AG04450 (cell line): ENCODE results near the gene MOK. TPM values are rescaled to one million over a fixed set of nuclear protein-coding genes. Genes with fewer than 3 reads are reported as not detected.
"Not testable (repeated sequence)": the region's sequence is repeated elsewhere in the genome, so short reads cannot be mapped to it uniquely, and the experiment has no call there.

Experiments used
- CTCF ChIA-PET: fragments of 300-600, 350-600 bp; formaldehyde crosslinking; extraction: SDS; loops from one replicate; lab custom pipeline; 2022; ENCODE audit warnings: antibody characterized with exemption, inconsistent platforms; lab: Charles Lee
- POLR2A ChIA-PET: fragments of 350-600 bp; formaldehyde crosslinking; extraction: SDS; loops from one replicate; lab custom pipeline; 2021; ENCODE audit warnings: antibody characterized with exemption, inconsistent platforms; lab: Yijun Ruan, JAX
- DNase-seq: peaks from one replicate; pipeline ENCODE4 v3.0.0-alpha.2; 2011; ENCODE audit warnings: low read depth, low spot score
- H3K27ac ChIP-seq: one replicate; pipeline ENCODE4 v1.5.1; 2012; ENCODE audit warnings: low read depth, low read length, control low read depth
- H3K27me3 ChIP-seq: one replicate; pipeline ENCODE4 v1.6.0; 2012; ENCODE audit warnings: low read length; ENCODE audit not compliant: control insufficient read depth, insufficient read depth
- H3K4me3 ChIP-seq: 2 replicates; pipeline ENCODE4 v1.5.1; 2011; ENCODE audit warnings: mild to moderate bottlenecking, low read depth, low read length, control low read depth
- H3K9me3 ChIP-seq: 2 replicates; pipeline ENCODE4 v1.5.1; 2012; ENCODE audit warnings: low read length; ENCODE audit not compliant: control insufficient read depth, insufficient read depth
- polyA plus RNA-seq: library from polyadenylated mRNA; depleted of rRNA; stranded (reverse); fragments of >200 nt; gene quantifications from 2 replicates; pipeline ENCODE4 v1.2.3, GENCODE V29; 2011
- TF ChIP-seq, protein P1 (sequence below): IDR thresholded peaks from 2 replicates; pipeline ENCODE4 v1.5.1; 2011; ENCODE audit warnings: low read depth, low read length, control low read depth, inconsistent platforms

MOK gene
- polyA plus RNA-seq, 1 experiment = 12.6 TPM

DNA sequence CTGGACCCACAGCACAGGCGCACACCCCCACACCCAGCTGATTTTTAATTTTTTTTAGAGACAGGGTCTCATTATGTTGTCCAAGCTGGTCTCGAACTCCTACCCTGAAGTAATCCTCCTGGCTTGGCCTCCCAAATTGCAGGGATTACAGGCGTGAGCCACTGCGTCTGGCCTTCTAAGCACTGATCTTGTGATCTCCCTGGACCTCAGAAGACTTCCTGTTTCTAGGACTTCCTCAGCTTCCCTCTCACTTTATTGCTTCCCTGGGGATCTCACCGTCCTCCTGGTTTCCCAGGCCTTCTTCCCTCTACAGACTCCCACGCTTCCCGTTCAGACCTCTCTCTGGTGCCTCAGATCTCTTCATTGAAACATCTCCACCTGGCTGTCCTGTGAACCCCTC lies 28.4 kb upstream of the MOK start:
- DNase-seq = no peak
- H3K27me3 ChIP-seq = no peaks in the 10 kb centered on the region
- H3K4me3 ChIP-seq = no peak overlapping the region
- POLR2A ChIA-PET = interaction anchor here (0.7 kb wide), 1 partner anchor 13 kb away, joined by 9 read pairs; no protein-coding TSS in a partner anchor
- TF ChIP-seq, protein P1, sequence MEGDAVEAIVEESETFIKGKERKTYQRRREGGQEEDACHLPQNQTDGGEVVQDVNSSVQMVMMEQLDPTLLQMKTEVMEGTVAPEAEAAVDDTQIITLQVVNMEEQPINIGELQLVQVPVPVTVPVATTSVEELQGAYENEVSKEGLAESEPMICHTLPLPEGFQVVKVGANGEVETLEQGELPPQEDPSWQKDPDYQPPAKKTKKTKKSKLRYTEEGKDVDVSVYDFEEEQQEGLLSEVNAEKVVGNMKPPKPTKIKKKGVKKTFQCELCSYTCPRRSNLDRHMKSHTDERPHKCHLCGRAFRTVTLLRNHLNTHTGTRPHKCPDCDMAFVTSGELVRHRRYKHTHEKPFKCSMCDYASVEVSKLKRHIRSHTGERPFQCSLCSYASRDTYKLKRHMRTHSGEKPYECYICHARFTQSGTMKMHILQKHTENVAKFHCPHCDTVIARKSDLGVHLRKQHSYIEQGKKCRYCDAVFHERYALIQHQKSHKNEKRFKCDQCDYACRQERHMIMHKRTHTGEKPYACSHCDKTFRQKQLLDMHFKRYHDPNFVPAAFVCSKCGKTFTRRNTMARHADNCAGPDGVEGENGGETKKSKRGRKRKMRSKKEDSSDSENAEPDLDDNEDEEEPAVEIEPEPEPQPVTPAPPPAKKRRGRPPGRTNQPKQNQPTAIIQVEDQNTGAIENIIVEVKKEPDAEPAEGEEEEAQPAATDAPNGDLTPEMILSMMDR = no peak
- CTCF ChIA-PET = no interaction called here
- H3K27ac ChIP-seq = no peak overlapping the region
- H3K9me3 ChIP-seq = no peaks in the 10 kb centered on the region

GRCh38 chr14:102330806-102331205 lies 25.8 kb upstream of the MOK start:
- TF ChIP-seq, protein P1 = no peak
- H3K27ac ChIP-seq = no peak overlapping the region
- H3K27me3 ChIP-seq = no peaks in the 10 kb centered on the region
- ChIA-PET CTCF (no interaction called here), POLR2A (no interaction called here)
- no peak overlapping the region for H3K4me3 ChIP-seq
- DNase-seq = no peak
- H3K9me3 ChIP-seq = no peaks in the 10 kb centered on the region

DNA sequence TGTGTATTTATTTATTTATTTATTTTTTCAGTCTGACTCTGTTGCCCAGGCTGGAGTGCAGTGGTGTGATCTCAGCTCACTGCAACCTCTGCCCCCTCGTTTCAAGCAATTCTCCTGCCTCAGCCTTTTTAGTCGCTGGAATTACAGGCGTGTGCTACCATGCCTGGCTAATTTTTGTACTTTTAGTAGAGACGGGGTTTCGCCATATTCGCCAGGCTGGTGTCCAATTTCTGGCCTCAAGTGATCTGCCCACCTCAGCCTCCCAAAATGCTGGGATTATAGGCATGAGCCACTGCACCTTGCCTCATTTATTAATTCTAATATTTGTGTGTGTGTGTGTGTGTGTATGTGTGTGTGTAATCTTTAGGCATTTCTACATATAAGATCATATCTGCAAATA lies 24.4 kb upstream of the MOK start:
- H3K27me3 ChIP-seq, H3K4me3 ChIP-seq, H3K27ac ChIP-seq, H3K9me3 ChIP-seq, DNase-seq, CTCF ChIA-PET, POLR2A ChIA-PET: not testable (repeated sequence)

DNA sequence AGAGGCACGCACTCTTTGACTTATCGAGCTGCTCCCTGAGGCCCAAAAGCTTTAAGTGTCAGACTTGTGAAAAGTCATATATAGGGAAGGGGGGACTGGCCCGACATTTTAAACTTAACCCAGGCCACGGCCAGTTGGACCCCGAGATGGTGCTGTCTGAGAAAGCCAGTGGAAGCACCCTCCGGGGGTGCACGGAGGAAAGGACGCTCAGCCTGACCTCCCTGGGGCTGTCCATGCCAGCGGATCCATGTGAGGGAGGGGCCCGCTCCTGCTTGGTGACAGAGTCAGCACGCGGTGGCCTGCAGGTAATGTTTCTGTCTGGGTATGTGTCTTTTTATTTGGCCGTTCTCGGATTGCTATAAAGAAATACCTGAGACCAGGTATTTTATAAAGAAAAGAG lies 21.6 kb upstream of the MOK start:
- Histone ChIP-seq H3K9me3 (no peaks in the 10 kb centered on the region), H3K4me3 (no peak overlapping the region), H3K27ac (no peak overlapping the region), H3K27me3 (no peaks in the 10 kb centered on the region)
- DNase-seq = no peak
- CTCF ChIA-PET = no interaction called here
- TF ChIP-seq, protein P1 = no peak
- POLR2A ChIA-PET = no interaction called here

GRCh38 chr14:102325791-102326345 lies 20.9 kb upstream of the MOK start:
- no peak overlapping the region for H3K27ac ChIP-seq
- H3K27me3 ChIP-seq = no peaks in the 10 kb centered on the region
- DNase-seq = no peak
- ChIA-PET POLR2A (no interaction called here), CTCF (interaction anchor here (1.0 kb wide), 1 partner anchor 364 kb away, joined by 3 read pairs; no protein-coding TSS in a partner anchor)
- no peaks in the 10 kb centered on the region for H3K9me3 ChIP-seq
- TF ChIP-seq, protein P1 = no peak
- no peak overlapping the region for H3K4me3 ChIP-seq
